GM18870 (cell line): ENCODE results near the gene PLA2G4A.

Experiments used
- ATAC-seq: cut with Tn5 transposase; IDR thresholded peaks from one replicate; pipeline ENCODE4 v1.9.1; 2021; ENCODE audit warnings: moderate library complexity; ENCODE audit not compliant: unreplicated experiment

The PLA2G4A gene

DNA sequence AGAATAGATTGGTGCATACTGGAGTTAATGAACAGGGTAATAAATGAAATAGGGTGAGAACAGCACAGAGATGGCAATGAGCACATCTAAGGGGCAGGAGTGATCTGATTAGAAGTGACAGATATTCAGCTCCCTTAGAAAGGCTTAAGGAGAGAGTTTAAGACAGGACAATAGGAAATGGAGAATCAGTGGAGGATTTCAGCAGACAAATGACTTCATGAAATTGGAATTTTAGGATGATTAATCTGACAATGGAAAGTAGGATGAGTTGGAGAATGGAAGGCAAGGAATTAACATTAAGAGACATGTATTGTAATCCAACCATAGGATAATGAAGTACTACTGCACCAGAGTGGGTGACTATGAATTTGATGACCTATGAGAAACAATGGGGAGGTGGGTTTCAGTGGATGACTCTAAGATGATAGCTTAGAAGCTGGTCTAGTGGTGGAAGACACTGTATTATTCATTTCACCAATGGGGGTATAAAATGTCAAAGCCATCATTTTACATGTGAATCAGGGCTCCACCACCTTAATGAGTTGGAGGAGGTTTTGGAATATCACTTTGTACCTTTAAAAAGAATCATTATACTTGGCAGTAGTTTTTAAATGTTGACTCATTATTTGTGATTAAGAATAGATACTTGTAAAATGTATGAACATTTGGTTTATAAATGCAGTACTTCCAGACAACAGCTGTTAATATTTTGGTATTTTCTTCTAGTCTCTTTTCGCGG lies 139.1 kb downstream of the PLA2G4A start:
- ATAC-seq = no peak

DNA sequence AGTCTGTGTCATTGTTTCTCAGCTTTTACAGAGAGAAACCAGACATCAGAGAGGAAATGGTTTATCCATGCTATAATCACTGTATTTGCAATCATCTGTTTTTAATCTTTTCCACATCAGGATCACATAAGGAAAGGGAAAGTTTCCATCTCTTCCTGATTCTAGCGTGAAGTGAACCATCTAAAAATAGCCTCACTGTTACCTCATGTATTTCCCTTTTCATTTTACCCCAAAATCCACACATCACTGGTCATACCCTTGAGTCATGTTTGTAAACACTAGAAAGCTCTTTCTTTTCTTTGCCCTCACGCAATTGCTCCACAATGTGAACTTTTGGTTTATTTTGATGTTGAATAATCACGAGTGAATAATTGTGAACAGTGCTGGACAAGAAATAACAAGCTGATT lies 146.0 kb downstream of the PLA2G4A start:
- ATAC-seq = no peak

DNA sequence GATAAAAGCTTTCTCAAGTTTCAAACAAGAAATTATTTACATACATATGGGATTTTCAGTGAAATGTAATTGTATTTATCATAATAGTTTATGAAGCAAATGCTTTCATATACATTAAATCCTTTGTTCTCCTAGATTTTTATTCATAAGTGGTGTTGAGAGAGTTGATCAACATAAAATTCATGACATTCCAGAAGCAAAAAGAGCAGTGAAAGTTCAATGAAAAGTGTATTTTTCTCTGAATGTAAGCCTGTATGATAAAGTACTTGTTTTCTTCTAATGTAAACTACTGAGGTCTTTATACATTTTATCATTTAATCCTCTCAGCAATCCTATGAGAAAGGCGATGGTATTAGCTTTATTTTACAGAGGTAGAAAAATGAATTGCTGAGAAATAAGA lies 146.5 kb downstream of the PLA2G4A start:
- no peak for ATAC-seq

DNA sequence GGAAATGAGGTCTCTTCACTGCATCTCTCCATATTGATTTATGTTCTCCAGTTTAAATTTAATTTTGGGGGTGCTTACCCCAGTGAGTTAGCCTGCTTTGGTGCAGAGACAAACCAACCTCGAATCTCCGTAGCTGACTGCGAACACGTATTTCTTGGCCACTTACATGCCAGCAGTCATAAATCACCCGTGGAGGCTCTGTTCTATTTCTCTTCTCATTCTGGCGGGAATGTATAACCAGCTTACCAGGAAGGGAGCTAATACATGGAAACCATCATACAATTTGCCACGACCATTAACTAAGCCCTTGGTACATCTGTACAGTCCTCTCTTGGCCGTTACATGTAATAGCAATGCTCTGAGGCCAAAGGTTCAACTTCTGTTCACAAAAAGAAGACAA lies 148.0 kb downstream of the PLA2G4A start:
- ATAC-seq = no peak

DNA sequence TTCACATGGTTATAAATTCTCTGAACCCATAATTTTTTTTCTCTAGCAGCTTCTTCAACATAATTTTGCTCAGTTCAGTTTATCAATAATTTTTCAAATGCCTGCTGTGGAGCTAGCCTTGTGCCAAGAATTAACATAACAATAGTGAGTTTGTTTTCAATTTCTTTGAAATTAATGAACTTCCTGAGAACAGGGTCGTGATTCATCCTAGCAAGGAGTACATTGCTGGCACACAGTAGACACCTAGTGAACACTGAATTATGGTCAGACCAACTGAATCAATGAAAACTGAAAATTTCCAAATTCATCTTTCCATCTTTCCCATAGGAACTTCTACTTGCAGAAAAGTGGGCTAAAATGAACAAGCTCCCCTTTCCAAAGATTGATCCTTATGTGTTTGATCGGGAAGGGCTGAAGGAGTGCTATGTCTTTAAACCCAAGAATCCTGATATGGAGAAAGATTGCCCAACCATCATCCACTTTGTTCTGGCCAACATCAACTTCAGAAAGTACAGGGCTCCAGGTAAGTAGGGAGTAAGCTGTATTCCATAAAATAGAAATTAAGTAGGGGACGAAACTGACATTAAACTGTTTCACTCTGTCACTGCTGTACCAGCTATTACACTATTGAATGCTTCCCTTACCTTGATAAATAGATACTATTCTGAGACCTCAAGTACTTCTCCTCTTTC lies 148.7 kb downstream of the PLA2G4A start:
- ATAC-seq = no peak

DNA sequence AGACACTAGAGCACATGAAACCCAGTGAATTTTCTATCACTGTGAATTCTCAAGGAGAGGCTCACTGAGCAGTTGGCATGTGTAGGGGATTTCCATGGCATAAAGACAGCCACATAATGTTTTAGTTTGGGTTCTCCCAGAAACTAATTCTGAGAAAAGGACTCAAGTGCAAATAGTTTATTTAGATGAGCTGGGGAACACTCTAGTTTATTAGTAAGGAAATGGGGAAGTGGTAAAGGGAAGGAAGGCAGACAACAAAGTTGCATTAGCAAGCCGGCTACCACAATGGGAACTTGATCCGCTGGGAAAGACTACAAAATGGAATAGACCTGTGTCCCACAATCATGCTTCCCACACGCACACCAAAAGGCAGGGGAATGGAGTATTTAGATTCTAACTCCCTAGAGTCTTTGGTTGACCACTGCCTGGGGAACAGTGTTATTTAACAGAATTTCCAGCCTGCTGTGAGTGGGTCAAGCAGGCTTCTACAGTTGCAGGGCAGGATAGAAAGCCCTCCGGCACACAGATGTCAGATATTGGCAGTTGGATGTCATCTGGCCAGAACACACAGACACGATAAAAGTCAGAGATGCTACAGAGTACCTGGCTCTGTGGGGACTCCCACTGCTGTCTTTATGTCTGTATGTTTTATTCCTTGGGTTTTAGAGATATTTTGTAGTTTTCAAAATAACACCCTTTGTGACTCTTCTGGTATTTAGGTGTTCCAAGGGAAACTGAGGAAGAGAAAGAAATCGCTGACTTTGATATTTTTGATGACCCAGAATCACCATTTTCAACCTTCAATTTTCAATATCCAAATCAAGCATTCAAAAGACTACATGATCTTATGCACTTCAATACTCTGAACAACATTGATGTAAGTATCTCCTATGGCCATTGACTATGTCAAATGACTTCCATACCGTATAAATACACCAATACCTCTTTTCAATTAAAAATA lies 150.1 kb downstream of the PLA2G4A start:
- peak; percentile 71 for ATAC-seq

DNA sequence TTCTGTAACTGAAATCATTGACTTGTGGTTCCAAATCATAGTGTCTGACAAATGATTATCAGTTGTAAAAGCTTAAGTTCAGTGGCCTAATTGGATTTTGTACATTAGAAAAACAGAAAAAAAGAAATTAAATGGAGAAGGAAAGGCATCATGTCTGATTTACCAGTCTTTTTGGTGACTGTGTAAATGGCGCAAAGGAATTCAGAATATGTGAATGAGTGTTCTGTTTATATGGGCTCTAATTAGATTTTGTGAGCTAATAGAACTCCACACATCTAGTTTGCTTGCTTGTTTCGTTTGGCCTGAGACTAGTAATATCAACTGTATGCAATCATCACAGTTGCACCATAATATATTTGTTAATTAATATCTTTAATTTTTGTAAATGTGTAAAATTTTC lies 151.7 kb downstream of the PLA2G4A start:
- ATAC-seq = no peak

DNA sequence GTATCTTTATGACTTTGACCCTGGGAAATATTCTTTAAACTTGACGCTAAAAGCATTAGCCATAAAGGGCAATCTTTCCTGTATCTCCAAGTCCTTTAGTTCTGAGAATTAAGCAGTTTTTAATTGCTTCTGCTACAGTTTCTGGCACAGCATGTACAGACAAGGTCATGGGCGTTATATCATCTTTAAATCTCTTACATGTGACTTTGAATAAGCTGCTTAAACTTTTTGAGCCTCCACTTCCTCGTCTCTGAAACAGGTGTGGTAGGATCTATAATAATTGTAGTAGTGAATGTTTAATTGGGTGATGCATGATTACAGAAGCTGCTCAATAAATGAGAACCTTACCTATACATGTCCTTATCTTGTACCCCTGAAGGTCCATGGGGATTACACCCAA lies 153.4 kb downstream of the PLA2G4A start:
- no peak for ATAC-seq

DNA sequence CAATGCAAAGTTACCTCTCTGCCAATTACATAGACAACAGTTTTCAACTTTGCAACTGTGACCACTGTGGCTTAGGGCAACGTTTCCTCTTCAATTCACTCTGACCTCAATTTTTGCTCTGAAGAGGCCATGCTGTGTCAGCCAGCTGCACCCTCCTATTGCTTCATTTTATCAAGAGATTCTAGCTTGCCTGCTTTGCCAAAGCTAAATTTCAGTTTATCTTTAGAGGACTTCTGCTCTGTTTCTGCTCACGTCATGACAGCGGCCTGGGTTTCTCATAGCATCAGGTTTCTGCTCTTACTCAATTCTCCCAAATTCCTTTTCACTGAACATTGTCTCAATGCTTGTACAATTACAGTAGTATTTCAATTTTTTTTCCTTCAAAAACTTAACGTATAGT lies 154.6 kb downstream of the PLA2G4A start:
- no peak for ATAC-seq

DNA sequence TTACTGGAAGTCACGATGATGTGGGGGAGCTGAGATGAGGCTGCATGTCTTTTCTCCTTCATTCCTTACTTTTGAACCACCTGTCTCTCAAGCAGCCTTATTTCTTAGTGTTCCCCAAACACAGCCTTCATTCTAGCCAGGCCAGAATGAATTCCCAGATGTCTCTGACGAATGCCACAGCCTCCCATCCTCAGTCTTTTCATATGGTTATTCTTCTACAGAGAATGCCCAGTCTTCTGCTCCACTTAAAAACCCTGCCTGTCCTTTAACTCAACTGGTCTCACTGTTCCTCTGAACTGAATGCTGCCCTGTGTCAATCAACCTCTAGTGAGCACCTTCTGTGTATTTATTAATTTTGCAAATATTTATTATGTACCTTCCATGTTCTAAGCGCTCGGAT lies 156.2 kb downstream of the PLA2G4A start:
- no peak for ATAC-seq

DNA sequence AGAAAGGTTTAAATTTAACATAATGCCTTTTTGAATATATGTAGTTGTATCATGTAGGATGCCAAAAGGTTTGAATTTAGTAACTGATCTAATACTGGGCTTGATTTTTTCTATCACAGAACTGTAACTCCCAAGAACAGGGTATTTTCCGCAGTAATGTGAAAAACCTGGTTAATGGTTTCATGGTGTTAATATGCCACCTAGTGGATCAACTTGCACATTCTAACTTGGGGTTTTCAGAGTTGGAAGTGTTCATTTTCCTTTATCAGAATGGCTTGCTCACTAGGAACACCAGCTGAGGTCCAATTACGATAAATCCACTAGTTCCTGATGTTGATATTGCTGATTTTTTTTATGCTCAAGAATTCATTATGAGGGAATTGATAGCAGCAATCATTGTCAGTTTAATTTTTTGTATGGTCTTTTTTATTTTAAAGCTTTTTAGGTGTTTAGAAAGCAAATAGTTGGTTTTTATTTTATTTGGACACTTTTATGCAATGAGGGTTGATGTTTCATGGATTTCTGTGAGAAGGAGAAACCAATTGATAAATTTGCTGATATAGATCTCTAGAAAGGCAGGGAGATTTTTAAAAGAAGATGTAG lies 157.2 kb downstream of the PLA2G4A start:
- peak; percentile 62 for ATAC-seq

DNA sequence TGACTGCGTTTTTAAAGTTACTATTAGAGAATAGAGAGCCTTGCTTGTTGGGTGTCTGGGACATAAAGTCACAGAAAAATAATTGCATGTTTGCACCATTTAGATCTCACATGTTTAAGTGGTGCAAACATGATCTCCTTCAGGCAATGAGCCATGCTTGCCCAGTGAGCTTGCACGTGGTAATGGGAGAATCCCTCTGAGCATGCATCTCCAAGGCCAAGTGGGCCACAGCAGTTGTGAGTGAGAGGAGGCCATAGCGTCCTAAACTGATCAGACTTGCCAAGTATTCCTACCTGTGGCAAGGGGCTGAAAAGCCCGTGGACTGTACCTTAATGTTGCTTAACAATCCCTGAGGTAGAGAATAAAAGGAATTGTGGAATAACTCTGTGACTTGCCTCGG lies 158.3 kb downstream of the PLA2G4A start:
- ATAC-seq = no peak

DNA sequence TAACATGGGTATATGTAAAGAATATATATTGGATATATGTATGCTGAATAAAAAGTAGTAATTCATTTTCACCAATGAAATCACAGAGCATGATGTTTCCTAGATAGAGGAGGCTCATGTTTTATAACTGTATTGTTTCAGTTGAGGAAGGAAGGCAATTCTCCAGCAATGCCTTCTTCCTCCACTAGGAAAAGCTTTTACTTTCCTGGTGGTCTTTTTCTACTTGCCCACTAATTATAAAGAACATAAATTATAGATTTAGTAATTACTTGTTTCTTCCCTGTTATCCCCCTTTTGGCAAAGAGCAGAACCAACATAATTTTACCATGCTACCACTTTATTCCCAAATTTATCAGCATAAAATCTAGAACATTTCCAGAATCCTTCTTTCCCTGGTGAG lies 159.0 kb downstream of the PLA2G4A start:
- ATAC-seq = no peak

DNA sequence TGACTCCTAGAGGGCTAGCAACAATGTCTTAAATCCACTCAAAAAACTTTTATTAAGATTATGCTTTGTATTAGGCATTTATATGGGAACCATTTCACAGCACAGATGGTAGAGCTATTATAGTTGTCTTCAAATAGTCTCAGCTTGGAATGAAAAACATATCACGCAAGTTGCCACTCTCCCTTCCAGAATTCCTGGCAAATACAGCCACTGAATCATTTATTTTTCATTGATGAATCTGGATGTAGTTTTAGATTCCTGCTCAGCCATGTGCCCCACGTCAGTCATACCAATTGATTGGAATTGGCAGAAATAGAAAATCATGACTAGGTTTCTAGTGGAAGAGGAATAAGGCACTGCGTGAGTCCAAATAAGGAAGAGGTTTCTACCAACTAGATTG lies 165.2 kb downstream of the PLA2G4A start:
- no peak for ATAC-seq

DNA sequence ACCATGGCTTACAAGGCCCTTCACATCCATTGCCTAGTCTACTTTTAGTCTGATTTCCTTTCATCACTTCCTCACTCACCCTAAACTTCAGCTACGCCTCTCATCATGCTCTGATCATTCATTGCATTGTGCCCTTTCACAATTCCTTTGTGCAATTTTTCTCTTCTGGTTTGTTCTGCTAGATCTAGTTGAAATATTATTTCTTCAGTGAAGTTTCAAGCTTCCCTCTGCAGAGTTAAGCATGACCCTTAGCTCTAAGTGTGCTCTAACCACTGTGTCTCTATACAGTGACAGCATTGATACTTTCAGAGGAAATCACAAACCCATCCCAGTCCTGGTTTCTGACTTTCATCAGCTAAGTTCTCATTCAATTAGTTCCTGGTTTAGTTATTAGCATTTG lies 166.1 kb downstream of the PLA2G4A start:
- peak; percentile 81 for ATAC-seq

DNA sequence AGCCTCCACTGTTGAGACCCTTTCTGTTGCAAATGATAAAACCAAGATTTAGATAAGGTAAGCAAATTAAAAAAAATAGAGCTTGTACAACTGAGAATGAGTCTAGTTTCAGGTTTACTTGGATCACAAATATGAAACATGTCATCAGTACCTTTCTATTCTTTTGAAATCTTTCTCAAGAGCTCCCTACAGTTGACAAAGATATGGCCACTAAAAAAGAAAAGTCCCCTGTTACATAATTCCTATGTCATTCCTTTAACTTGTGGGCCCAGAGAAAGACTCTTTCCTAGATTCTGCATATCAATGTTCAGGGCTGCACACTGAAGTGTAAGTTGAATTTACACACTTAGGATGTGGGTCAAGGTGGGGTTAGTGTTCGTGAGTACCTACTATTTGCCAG lies 168.1 kb downstream of the PLA2G4A start:
- ATAC-seq = no peak

DNA sequence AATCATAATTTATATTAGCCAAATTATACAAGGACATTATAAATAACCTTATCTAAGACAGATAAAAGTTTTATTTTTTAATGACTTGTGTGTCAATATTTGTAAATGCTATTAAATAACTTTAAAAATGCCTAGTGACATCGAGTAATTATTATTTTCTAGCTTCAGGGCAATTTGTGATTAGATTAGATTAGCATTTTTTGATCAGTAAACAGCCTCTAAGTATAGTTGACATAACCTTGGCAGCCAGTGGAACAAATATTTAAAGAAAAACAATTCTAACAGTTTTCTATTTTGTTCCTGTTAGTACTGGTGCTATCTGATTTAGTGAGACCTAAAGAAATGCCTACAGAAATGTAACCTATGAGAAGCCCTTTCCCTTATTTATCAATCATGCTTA lies 169.1 kb downstream of the PLA2G4A start:
- no peak for ATAC-seq

DNA sequence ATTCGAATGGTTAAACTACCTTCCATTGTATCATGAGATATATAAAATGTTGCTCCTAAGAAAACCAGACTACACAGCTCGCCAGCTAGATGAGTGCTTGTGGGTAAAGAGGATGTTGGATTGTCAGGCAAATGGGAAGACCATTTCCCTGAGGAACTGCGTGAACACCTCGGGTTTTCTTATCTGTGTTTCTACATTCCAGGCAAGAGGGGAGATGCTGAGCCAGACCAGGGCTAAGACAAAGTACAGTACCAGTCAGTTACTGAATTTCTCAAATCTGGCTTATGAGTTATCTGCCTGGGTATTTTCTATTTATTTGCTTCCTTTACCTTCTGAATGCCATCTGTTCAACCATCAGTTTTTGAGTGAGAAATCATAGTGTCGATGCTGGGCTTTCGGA lies 170.8 kb downstream of the PLA2G4A start:
- ATAC-seq = no peak

DNA sequence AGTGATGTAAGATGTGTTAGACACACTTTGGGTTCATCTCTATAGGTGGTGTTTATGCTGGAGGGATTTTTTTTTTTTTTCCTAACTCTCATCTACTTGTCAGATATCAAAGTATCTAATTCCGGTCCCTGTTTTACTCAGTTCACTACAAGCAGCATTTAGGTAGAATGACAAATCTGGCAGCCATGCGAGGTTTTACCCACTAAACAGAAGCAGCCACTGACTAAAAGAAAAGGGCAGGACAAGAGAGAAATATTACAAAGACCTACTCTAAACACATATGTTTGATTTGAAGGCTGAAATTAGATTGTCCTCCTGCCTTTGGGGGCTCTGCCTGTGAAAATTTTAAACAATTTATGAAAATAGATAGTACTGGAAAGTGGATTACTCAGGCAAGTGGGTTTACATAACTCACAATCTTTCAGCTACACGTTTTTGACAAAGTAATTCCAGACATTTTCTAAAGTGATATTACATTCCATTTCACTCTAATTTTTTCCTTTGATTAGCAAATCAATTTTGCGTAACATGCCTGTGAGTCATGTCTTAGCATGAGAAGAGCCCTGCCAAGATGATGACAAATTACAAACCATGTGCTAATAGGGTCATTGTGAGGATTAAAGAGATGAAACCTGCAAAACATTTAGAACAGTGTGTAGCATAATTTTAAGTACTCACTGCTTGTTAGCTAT lies 172.6 kb downstream of the PLA2G4A start:
- ATAC-seq = no peak

DNA sequence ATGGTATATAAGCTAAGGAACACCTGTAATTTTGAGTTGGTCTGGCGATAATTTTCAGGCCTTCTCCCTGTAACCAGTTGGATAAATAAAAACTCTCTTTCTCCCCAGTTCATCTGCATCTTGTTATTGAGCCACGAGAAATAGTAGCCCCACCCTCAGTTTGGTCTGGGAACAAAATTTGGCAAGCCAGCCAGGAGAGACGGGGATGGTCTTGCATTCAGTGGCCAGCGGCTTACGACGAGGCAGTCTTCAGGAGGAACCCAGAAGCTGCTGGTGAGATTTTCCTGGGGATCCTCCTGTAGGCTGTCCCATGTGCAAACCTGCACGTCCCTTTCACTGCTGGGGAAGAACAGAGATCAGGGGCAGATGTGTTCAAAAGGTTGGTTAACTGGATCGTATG lies 174.6 kb downstream of the PLA2G4A start:
- no peak for ATAC-seq

DNA sequence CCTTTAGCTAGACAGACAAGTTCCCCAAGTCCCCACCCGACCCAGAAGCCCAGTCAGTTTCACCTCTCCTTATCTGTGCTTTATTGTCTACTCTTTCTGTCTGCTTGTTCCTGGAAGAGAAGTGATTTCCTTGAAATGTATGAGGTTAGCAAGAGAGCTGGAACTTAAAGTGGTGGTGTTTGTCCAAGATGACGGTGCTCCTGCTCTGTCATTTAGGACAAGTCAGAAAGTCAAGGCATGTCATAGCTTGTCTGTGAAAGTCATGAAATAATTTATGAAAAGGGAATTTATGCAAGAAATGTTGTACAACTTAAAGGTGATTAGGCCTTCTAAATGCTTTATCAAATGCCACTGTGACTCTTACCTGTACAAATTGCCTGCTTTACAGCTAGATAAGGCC lies 178.1 kb downstream of the PLA2G4A start:
- ATAC-seq = no peak
